Liver (tissue), 9 donors: ENCODE measurements around the gene ASH1L. TPM values are rescaled to one million over a fixed set of nuclear protein-coding genes. Genes with fewer than 3 reads are reported as not detected.

ENCODE experiments used
- DNase-seq: peaks from one replicate; pipeline ENCODE4 v3.0.0-alpha.2; 2017; ENCODE audit warnings: low spot score
- H3K27ac ChIP-seq, 2 donors: one replicate each; pipeline ENCODE4 v1.7.0; 2013; ENCODE audit warnings: inconsistent platforms in 2 of 2, low read length in 2 of 2, control low read depth in 1 of 2, low read depth in 1 of 2, mild to moderate bottlenecking in 1 of 2
- H3K27me3 ChIP-seq, 4 donors: one replicate each; pipeline versions ENCODE4 v1.6.1 to v1.7.0; 2013; ENCODE audit warnings: low read length in 3 of 4, inconsistent platforms in 1 of 4, mild to moderate bottlenecking in 1 of 4, moderate library complexity in 1 of 4; ENCODE audit not compliant: control insufficient read depth in 4 of 4, insufficient read depth in 4 of 4
- H3K36me3 ChIP-seq, 4 donors: one replicate each; pipeline versions ENCODE4 v1.6.1 to v1.7.0; 2013; ENCODE audit warnings: low read length in 3 of 4, mild to moderate bottlenecking in 3 of 4, low read depth in 1 of 4, moderate library complexity in 1 of 4; ENCODE audit not compliant: control insufficient read depth in 4 of 4, insufficient read depth in 3 of 4
- H3K4me1 ChIP-seq, 4 donors: one replicate each; pipeline versions ENCODE4 v1.6.1 to v1.7.0; 2013; ENCODE audit warnings: low read length in 3 of 4, mild to moderate bottlenecking in 3 of 4, moderate library complexity in 1 of 4; ENCODE audit not compliant: control insufficient read depth in 4 of 4, insufficient read depth in 4 of 4
- H3K4me3 ChIP-seq, 3 donors: one replicate each; pipeline versions ENCODE4 v1.6.1 to v1.7.0; 2013; ENCODE audit warnings: low read length in 3 of 3, control low read depth in 1 of 3, low read depth in 1 of 3, mild to moderate bottlenecking in 1 of 3
- H3K9ac ChIP-seq, 2 donors: one replicate each; pipeline ENCODE4 v1.7.0; 2013; ENCODE audit warnings: low read length in 2 of 2, mild to moderate bottlenecking in 2 of 2, moderate library complexity in 2 of 2, control low read depth in 1 of 2, low read depth in 1 of 2
- H3K9me3 ChIP-seq, 4 donors: one replicate each; pipeline versions ENCODE4 v1.6.1 to v1.7.0; 2013; ENCODE audit warnings: low read length in 3 of 4; ENCODE audit not compliant: control insufficient read depth in 4 of 4
- EGR1 ChIP-seq, 2 donors: IDR thresholded peaks; 2 replicates each; pipeline ENCODE4 v1.6.1; 2016 to 2018; ENCODE audit warnings: antibody characterized with exemption in 2 of 2, low read depth in 2 of 2
- FOXA1 ChIP-seq: IDR thresholded peaks from 2 replicates; pipeline ENCODE4 v1.6.1; 2016; ENCODE audit warnings: antibody characterized with exemption
- FOXA2 ChIP-seq: IDR thresholded peaks from 2 replicates; pipeline ENCODE4 v1.6.1; 2016; ENCODE audit warnings: antibody characterized with exemption
- GABPA ChIP-seq, 2 donors: IDR thresholded peaks in 1 of 2; conservative IDR thresholded peaks in 1 of 2; 2 replicates each; pipeline ENCODE4 v1.6.1; 2016; ENCODE audit warnings: antibody characterized with exemption in 2 of 2, mild to moderate bottlenecking in 1 of 2, moderate library complexity in 1 of 2
- HNF4A ChIP-seq, 2 donors: conservative IDR thresholded peaks; 2 replicates each; pipeline ENCODE4 v1.6.1; 2016; ENCODE audit warnings: antibody characterized with exemption in 2 of 2, mild to moderate bottlenecking in 2 of 2
- HNF4G ChIP-seq: IDR thresholded peaks from 2 replicates; pipeline ENCODE4 v1.6.1; 2016; ENCODE audit warnings: antibody characterized with exemption
- JUND ChIP-seq, 2 donors: IDR thresholded peaks; 2 replicates each; pipeline ENCODE4 v1.6.1; 2016; ENCODE audit warnings: antibody characterized with exemption in 2 of 2
- NR2F2 ChIP-seq: IDR thresholded peaks from 2 replicates; pipeline ENCODE4 v1.6.1; 2016; ENCODE audit warnings: antibody characterized with exemption
- RAD21 ChIP-seq, 2 donors: IDR thresholded peaks; 2 replicates each; pipeline ENCODE4 v1.6.1; 2016; ENCODE audit warnings: antibody characterized with exemption in 2 of 2, mild to moderate bottlenecking in 2 of 2
- RXRA ChIP-seq, 2 donors: IDR thresholded peaks; 2 replicates each; pipeline ENCODE4 v1.6.1; 2017 to 2018; ENCODE audit warnings: antibody characterized with exemption in 2 of 2, mild to moderate bottlenecking in 1 of 2
- SP1 ChIP-seq: IDR thresholded peaks from 2 replicates; pipeline ENCODE4 v1.6.1; 2018; ENCODE audit warnings: antibody characterized with exemption, mild to moderate bottlenecking
- TAF1 ChIP-seq: conservative IDR thresholded peaks from 2 replicates; pipeline ENCODE4 v1.6.1; 2016; ENCODE audit warnings: antibody characterized with exemption, mild to moderate bottlenecking
- YY1 ChIP-seq: IDR thresholded peaks from 2 replicates; pipeline ENCODE4 v1.6.1; 2016; ENCODE audit warnings: antibody characterized with exemption, mild to moderate bottlenecking
- WGBS: extraction: QIAGEN DNeasy Blood & Tissue Kit; methylation state at CpG from one replicate; pipeline ENCODE4 v1.1.7; 2013; 5-methylcytosine and 5-hydroxymethylcytosine counted together
- polyA plus RNA-seq, 2 donors: library from polyadenylated mRNA; stranded (reverse) in 1 of 2; unstranded in 1 of 2; fragments of 200-250 nt in 1 of 2; fragments of >200 nt in 1 of 2; fragmentation: Nextera tagmentation in 1 of 2; extraction: Ambion mirVana in 1 of 2; gene quantifications; one replicate each; pipeline versions ENCODE4 v1.2.1 to v1.2.3, GENCODE V29; 2013 to 2015
- total RNA-seq, 2 donors: library from RNA; depleted of rRNA; stranded (reverse); fragments of >200 nt; gene quantifications; one replicate each; pipeline ENCODE4 v1.2.3, GENCODE V29; 2014
- TF ChIP-seq, protein P1 (sequence below): IDR thresholded peaks from 2 replicates; pipeline ENCODE4 v1.6.1; 2016; ENCODE audit warnings: antibody characterized with exemption
- TF ChIP-seq, protein P2 (sequence below): fragments of 150-350 bp; IDR thresholded peaks from 2 replicates; pipeline ENCODE4 v1.5.1; 2017; ENCODE audit warnings: improper control_type of control experiment, low read depth, low read length; ENCODE audit not compliant: missing input control
- TF ChIP-seq, protein P3 (sequence below): IDR thresholded peaks from 2 replicates; pipeline ENCODE4 v1.6.1; 2016; ENCODE audit warnings: antibody characterized with exemption, mild to moderate bottlenecking
- TF ChIP-seq, protein P4 (sequence below): IDR thresholded peaks from 2 replicates; pipeline ENCODE4 v1.6.1; 2016; ENCODE audit warnings: antibody characterized with exemption
- TF ChIP-seq, protein P5 (sequence below): IDR thresholded peaks from 2 replicates; pipeline ENCODE4 v1.6.1; 2016; ENCODE audit warnings: antibody characterized with exemption
- donor health status: healthy.
- donor health status: healthy.
- donor health status: healthy.
- donor health status: healthy.
- donor health status: healthy.

Gene ASH1L
- total and polyA plus RNA-seq, 4 donors: 3.9 to 30.3 (median 13.9) TPM

DNA sequence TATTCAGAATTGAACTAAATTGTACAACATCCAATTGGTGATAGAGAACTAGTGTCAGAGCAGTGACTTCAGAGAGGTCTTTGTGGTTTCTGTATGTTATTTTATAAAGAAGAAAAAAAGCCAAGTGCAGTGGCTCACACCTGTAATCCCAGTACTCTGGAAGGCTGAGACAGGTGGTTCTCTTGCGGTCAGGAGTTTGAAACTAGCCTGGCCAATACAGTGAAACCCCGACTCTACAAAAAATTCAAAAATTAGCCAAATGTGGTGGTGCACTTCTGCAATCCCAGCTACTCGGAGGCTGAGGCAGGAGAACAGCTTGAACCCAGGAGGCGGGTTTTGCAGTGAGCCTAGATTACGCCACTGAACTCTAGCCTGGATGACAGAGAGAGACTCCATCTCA lies 90.7 kb downstream of the ASH1L start:
- Histone ChIP-seq H3K9ac (no peak overlapping the region), H3K9me3 (peaks cover 0 to 6% (median 2%) of the 10 kb centered on the region in 4 donors), H3K4me3 (no peak overlapping the region), H3K27me3 (no peaks in the 10 kb centered on the region), H3K27ac (no peak overlapping the region), H3K36me3 (peaks cover 0 to 11% (median 0%) of the 10 kb centered on the region in 4 donors), H3K4me1 (peaks cover 0 to 2% (median under 1%) of the 10 kb centered on the region in 4 donors)
- TF ChIP-seq FOXA2 (no peak), HNF4G (no peak), HNF4A (conservative IDR thresholded peaks at IDR 0.05) (no peak), TAF1 (no peak), YY1 (no peak), RAD21 (IDR thresholded peaks at IDR 0.05) (no peak), FOXA1 (no peak), NR2F2 (no peak), SP1 (no peak), RXRA (IDR thresholded peaks at IDR 0.05) (no peak), JUND (IDR thresholded peaks at IDR 0.05) (no peak), GABPA (IDR thresholded peaks at IDR 0.05 in 1 of 2, conservative IDR thresholded peaks at IDR 0.05 in 1 of 2) (no peak), EGR1 (IDR thresholded peaks at IDR 0.05; ENCODE audit: low read depth in 2 of 2) (no peak)
- TF ChIP-seq, protein P1, sequence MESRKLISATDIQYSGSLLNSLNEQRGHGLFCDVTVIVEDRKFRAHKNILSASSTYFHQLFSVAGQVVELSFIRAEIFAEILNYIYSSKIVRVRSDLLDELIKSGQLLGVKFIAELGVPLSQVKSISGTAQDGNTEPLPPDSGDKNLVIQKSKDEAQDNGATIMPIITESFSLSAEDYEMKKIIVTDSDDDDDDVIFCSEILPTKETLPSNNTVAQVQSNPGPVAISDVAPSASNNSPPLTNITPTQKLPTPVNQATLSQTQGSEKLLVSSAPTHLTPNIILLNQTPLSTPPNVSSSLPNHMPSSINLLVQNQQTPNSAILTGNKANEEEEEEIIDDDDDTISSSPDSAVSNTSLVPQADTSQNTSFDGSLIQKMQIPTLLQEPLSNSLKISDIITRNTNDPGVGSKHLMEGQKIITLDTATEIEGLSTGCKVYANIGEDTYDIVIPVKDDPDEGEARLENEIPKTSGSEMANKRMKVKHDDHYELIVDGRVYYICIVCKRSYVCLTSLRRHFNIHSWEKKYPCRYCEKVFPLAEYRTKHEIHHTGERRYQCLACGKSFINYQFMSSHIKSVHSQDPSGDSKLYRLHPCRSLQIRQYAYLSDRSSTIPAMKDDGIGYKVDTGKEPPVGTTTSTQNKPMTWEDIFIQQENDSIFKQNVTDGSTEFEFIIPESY: no peak
- TF ChIP-seq, protein P2, sequence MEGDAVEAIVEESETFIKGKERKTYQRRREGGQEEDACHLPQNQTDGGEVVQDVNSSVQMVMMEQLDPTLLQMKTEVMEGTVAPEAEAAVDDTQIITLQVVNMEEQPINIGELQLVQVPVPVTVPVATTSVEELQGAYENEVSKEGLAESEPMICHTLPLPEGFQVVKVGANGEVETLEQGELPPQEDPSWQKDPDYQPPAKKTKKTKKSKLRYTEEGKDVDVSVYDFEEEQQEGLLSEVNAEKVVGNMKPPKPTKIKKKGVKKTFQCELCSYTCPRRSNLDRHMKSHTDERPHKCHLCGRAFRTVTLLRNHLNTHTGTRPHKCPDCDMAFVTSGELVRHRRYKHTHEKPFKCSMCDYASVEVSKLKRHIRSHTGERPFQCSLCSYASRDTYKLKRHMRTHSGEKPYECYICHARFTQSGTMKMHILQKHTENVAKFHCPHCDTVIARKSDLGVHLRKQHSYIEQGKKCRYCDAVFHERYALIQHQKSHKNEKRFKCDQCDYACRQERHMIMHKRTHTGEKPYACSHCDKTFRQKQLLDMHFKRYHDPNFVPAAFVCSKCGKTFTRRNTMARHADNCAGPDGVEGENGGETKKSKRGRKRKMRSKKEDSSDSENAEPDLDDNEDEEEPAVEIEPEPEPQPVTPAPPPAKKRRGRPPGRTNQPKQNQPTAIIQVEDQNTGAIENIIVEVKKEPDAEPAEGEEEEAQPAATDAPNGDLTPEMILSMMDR: no peak
- TF ChIP-seq, protein P3, sequence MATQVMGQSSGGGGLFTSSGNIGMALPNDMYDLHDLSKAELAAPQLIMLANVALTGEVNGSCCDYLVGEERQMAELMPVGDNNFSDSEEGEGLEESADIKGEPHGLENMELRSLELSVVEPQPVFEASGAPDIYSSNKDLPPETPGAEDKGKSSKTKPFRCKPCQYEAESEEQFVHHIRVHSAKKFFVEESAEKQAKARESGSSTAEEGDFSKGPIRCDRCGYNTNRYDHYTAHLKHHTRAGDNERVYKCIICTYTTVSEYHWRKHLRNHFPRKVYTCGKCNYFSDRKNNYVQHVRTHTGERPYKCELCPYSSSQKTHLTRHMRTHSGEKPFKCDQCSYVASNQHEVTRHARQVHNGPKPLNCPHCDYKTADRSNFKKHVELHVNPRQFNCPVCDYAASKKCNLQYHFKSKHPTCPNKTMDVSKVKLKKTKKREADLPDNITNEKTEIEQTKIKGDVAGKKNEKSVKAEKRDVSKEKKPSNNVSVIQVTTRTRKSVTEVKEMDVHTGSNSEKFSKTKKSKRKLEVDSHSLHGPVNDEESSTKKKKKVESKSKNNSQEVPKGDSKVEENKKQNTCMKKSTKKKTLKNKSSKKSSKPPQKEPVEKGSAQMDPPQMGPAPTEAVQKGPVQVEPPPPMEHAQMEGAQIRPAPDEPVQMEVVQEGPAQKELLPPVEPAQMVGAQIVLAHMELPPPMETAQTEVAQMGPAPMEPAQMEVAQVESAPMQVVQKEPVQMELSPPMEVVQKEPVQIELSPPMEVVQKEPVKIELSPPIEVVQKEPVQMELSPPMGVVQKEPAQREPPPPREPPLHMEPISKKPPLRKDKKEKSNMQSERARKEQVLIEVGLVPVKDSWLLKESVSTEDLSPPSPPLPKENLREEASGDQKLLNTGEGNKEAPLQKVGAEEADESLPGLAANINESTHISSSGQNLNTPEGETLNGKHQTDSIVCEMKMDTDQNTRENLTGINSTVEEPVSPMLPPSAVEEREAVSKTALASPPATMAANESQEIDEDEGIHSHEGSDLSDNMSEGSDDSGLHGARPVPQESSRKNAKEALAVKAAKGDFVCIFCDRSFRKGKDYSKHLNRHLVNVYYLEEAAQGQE: no peak
- TF ChIP-seq, protein P4, sequence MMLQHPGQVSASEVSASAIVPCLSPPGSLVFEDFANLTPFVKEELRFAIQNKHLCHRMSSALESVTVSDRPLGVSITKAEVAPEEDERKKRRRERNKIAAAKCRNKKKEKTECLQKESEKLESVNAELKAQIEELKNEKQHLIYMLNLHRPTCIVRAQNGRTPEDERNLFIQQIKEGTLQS: no peak
- TF ChIP-seq, protein P5, sequence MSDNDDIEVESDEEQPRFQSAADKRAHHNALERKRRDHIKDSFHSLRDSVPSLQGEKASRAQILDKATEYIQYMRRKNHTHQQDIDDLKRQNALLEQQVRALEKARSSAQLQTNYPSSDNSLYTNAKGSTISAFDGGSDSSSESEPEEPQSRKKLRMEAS: no peak
- no peak for DNase-seq
- 97% methylated on average over 5 of the region's 5 CpGs for WGBS
